ENCODE data around the gene CCL25.

Gene CCL25

GRCh38 chr19:8038815-8039214 lies 13.7 kb upstream of the CCL25 start:
- no peak overlapping the region for H3K27ac ChIP-seq (ENCODE audit: low read length, poor library complexity, severe bottlenecking)
- H3K27me3 ChIP-seq (ENCODE audit: control insufficient read depth in 1 of 2, insufficient read depth in 1 of 2, low read length in 2 of 2) = peaks cover 20 to 26% of the 10 kb centered on the region in 2 experiments
- no peak overlapping the region for H3K14ac ChIP-seq (ENCODE audit: low read length in 2 of 2)
- H3K4me2 ChIP-seq (ENCODE audit: low read length, poor library complexity, severe bottlenecking) = no peak overlapping the region
- H3K36me3 ChIP-seq (ENCODE audit: control insufficient read depth in 1 of 2, insufficient read depth in 2 of 2, low read depth in 1 of 2, low read length in 2 of 2) = no peaks in the 10 kb centered on the region
- no peak overlapping the region for H2AFZ ChIP-seq (ENCODE audit: low read depth, low read length)
- H3K9ac ChIP-seq (ENCODE audit: low read length) = no peak overlapping the region
- peaks cover 2% of the 10 kb centered on the region for H3K4me1 ChIP-seq (ENCODE audit: control insufficient read depth, insufficient read depth, low read depth, low read length)
- H4K8ac ChIP-seq (ENCODE audit: low read length) = no peak overlapping the region
- WGBS = 81% methylated on average over 6 of the region's 6 CpGs
- H3K4me3 ChIP-seq (ENCODE audit: insufficient read depth in 1 of 2, low read depth in 1 of 2, low read length in 2 of 2) = no peak overlapping the region
- no peaks in the 10 kb centered on the region for H3K79me1 ChIP-seq (replicated peaks; ENCODE audit: low read length, poor library complexity, severe bottlenecking)
- DNase-seq = no peak
- H2BK5ac ChIP-seq (ENCODE audit: low read depth, low read length, poor library complexity, severe bottlenecking) = no peak overlapping the region
- no peak overlapping the region for H4K91ac ChIP-seq (ENCODE audit: low read length)
- no peak overlapping the region for H3K18ac ChIP-seq (ENCODE audit: low read depth in 1 of 2, low read length in 2 of 2)
- H2AK5ac ChIP-seq (ENCODE audit: low read length, severe bottlenecking) = no peak overlapping the region
- no peaks in the 10 kb centered on the region for H3K9me3 ChIP-seq (ENCODE audit: control insufficient read depth, low read length)
- no peak overlapping the region for H3K23ac ChIP-seq (ENCODE audit: low read length in 2 of 2)
- H2BK12ac ChIP-seq (ENCODE audit: low read length in 2 of 2) = no peak overlapping the region
- no peak overlapping the region for H3K4ac ChIP-seq (ENCODE audit: low read depth in 1 of 2, low read length in 2 of 2)
- no peak overlapping the region for H2BK15ac ChIP-seq (ENCODE audit: low read depth, poor library complexity, severe bottlenecking)
- H2BK120ac ChIP-seq (ENCODE audit: low read depth, low read length) = no peak overlapping the region

GRCh38 chr19:8039231-8039630 lies 13.3 kb upstream of the CCL25 start:
- H3K4me2 ChIP-seq (ENCODE audit: low read length, poor library complexity, severe bottlenecking) = no peak overlapping the region
- H3K23ac ChIP-seq (ENCODE audit: low read length in 2 of 2) = no peak overlapping the region
- 95% methylated on average over 2 of the region's 3 CpGs for WGBS
- no peak overlapping the region for H4K8ac ChIP-seq (ENCODE audit: low read length)
- H3K27ac ChIP-seq (ENCODE audit: low read length, poor library complexity, severe bottlenecking) = no peak overlapping the region
- H3K14ac ChIP-seq (ENCODE audit: low read length in 2 of 2) = no peak overlapping the region
- H3K4ac ChIP-seq (ENCODE audit: low read depth in 1 of 2, low read length in 2 of 2) = no peak overlapping the region
- H3K9ac ChIP-seq (ENCODE audit: low read length) = no peak overlapping the region
- H3K4me1 ChIP-seq (ENCODE audit: control insufficient read depth, insufficient read depth, low read depth, low read length) = peaks cover 2% of the 10 kb centered on the region
- H2AFZ ChIP-seq (ENCODE audit: low read depth, low read length) = no peak overlapping the region
- H3K79me1 ChIP-seq (replicated peaks; ENCODE audit: low read length, poor library complexity, severe bottlenecking) = no peaks in the 10 kb centered on the region
- peaks cover 20 to 26% of the 10 kb centered on the region in 2 experiments for H3K27me3 ChIP-seq (ENCODE audit: control insufficient read depth in 1 of 2, insufficient read depth in 1 of 2, low read length in 2 of 2)
- no peak for DNase-seq
- H2BK12ac ChIP-seq (ENCODE audit: low read length in 2 of 2) = no peak overlapping the region
- H3K9me3 ChIP-seq (ENCODE audit: control insufficient read depth, low read length) = no peaks in the 10 kb centered on the region
- no peak overlapping the region for H3K18ac ChIP-seq (ENCODE audit: low read depth in 1 of 2, low read length in 2 of 2)
- no peak overlapping the region for H2BK120ac ChIP-seq (ENCODE audit: low read depth, low read length)
- H2BK15ac ChIP-seq (ENCODE audit: low read depth, poor library complexity, severe bottlenecking) = no peak overlapping the region
- H2BK5ac ChIP-seq (ENCODE audit: low read depth, low read length, poor library complexity, severe bottlenecking) = no peak overlapping the region
- H4K91ac ChIP-seq (ENCODE audit: low read length) = no peak overlapping the region
- H3K4me3 ChIP-seq (ENCODE audit: insufficient read depth in 1 of 2, low read depth in 1 of 2, low read length in 2 of 2) = no peak overlapping the region
- no peak overlapping the region for H2AK5ac ChIP-seq (ENCODE audit: low read length, severe bottlenecking)
- H3K36me3 ChIP-seq (ENCODE audit: control insufficient read depth in 1 of 2, insufficient read depth in 2 of 2, low read depth in 1 of 2, low read length in 2 of 2) = no peaks in the 10 kb centered on the region

GRCh38 chr19:8041531-8041931 lies 11.0 kb upstream of the CCL25 start:
- Histone ChIP-seq H3K23ac (ENCODE audit: low read length in 2 of 2) (no peak overlapping the region), H3K18ac (ENCODE audit: low read depth in 1 of 2, low read length in 2 of 2) (no peak overlapping the region), H2BK12ac (ENCODE audit: low read length in 2 of 2) (no peak overlapping the region), H2BK5ac (ENCODE audit: low read depth, low read length, poor library complexity, severe bottlenecking) (no peak overlapping the region), H2AK5ac (ENCODE audit: low read length, severe bottlenecking) (no peak overlapping the region), H3K9ac (ENCODE audit: low read length) (no peak overlapping the region), H3K14ac (ENCODE audit: low read length in 2 of 2) (no peak overlapping the region), H3K9me3 (ENCODE audit: control insufficient read depth, low read length) (no peaks in the 10 kb centered on the region), H3K36me3 (ENCODE audit: control insufficient read depth in 1 of 2, insufficient read depth in 2 of 2, low read depth in 1 of 2, low read length in 2 of 2) (no peaks in the 10 kb centered on the region), H3K4me3 (ENCODE audit: insufficient read depth in 1 of 2, low read depth in 1 of 2, low read length in 2 of 2) (no peak overlapping the region), H3K27me3 (ENCODE audit: control insufficient read depth in 1 of 2, insufficient read depth in 1 of 2, low read length in 2 of 2) (peaks cover 14 to 24% of the 10 kb centered on the region in 2 experiments), H3K79me1 (replicated peaks; ENCODE audit: low read length, poor library complexity, severe bottlenecking) (no peaks in the 10 kb centered on the region), H4K91ac (ENCODE audit: low read length) (no peak overlapping the region), H2BK120ac (ENCODE audit: low read depth, low read length) (no peak overlapping the region), H2BK15ac (ENCODE audit: low read depth, poor library complexity, severe bottlenecking) (no peak overlapping the region), H4K8ac (ENCODE audit: low read length) (no peak overlapping the region), H3K4me1 (ENCODE audit: control insufficient read depth, insufficient read depth, low read depth, low read length) (peaks cover 2% of the 10 kb centered on the region), H3K4me2 (ENCODE audit: low read length, poor library complexity, severe bottlenecking) (no peak overlapping the region), H2AFZ (ENCODE audit: low read depth, low read length) (no peak overlapping the region), H3K4ac (ENCODE audit: low read depth in 1 of 2, low read length in 2 of 2) (no peak overlapping the region), H3K27ac (ENCODE audit: low read length, poor library complexity, severe bottlenecking) (no peak overlapping the region)
- WGBS = 94% methylated on average over 4 of the region's 7 CpGs
- DNase-seq = no peak

- H3K36me3 ChIP-seq (ENCODE audit: control insufficient read depth in 1 of 2, insufficient read depth in 2 of 2, low read depth in 1 of 2, low read length in 2 of 2) = no peaks in the 10 kb centered on the region
- H2BK15ac ChIP-seq (ENCODE audit: low read depth, poor library complexity, severe bottlenecking) = no peak overlapping the region
- H2AK5ac ChIP-seq (ENCODE audit: low read length, severe bottlenecking) = no peak overlapping the region
- H3K79me1 ChIP-seq (replicated peaks; ENCODE audit: low read length, poor library complexity, severe bottlenecking) = no peaks in the 10 kb centered on the region
- no peak overlapping the region for H2BK12ac ChIP-seq (ENCODE audit: low read length in 2 of 2)
- H2BK120ac ChIP-seq (ENCODE audit: low read depth, low read length) = no peak overlapping the region
- no peak overlapping the region for H2BK5ac ChIP-seq (ENCODE audit: low read depth, low read length, poor library complexity, severe bottlenecking)
- H2AFZ ChIP-seq (ENCODE audit: low read depth, low read length) = no peak overlapping the region
- H4K8ac ChIP-seq (ENCODE audit: low read length) = no peak overlapping the region
- no peak overlapping the region for H3K23ac ChIP-seq (ENCODE audit: low read length in 2 of 2)
- no peak overlapping the region for H4K91ac ChIP-seq (ENCODE audit: low read length)
- peaks cover 11 to 16% of the 10 kb centered on the region in 2 experiments for H3K27me3 ChIP-seq (ENCODE audit: control insufficient read depth in 1 of 2, insufficient read depth in 1 of 2, low read length in 2 of 2)
- peaks cover 2% of the 10 kb centered on the region for H3K4me1 ChIP-seq (ENCODE audit: control insufficient read depth, insufficient read depth, low read depth, low read length)
- H3K9ac ChIP-seq (ENCODE audit: low read length) = no peak overlapping the region
- H3K9me3 ChIP-seq (ENCODE audit: control insufficient read depth, low read length) = no peaks in the 10 kb centered on the region
- H3K4ac ChIP-seq (ENCODE audit: low read depth in 1 of 2, low read length in 2 of 2) = no peak overlapping the region
- no peak overlapping the region for H3K14ac ChIP-seq (ENCODE audit: low read length in 2 of 2)
- H3K27ac ChIP-seq (ENCODE audit: low read length, poor library complexity, severe bottlenecking) = no peak overlapping the region
- H3K4me2 ChIP-seq (ENCODE audit: low read length, poor library complexity, severe bottlenecking) = no peak overlapping the region
- whole genome bisulfite sequencing = 98% methylated on average over 6 of the region's 9 CpGs
- no peak overlapping the region for H3K18ac ChIP-seq (ENCODE audit: low read depth in 1 of 2, low read length in 2 of 2)
- no peak overlapping the region for H3K4me3 ChIP-seq (ENCODE audit: insufficient read depth in 1 of 2, low read depth in 1 of 2, low read length in 2 of 2)
- no peak for DNase-seq
Measured at GRCh38 chr19:8042900-8043299, 9.7 kb upstream of the CCL25 start.
